ENCODE results near the gene CORO2B. TPM values are rescaled to one million over a fixed set of nuclear protein-coding genes. Genes with fewer than 3 reads are reported as not detected.

Gene CORO2B
- total and polyA plus RNA-seq, 2 of the 13 experiments (the other 11 are each of a cell fraction or from before 2014, with no cell fraction given) = 0.35 to 0.63 TPM

- CTCF ChIA-PET (ENCODE audit: low intra/inter-chr PET ratio, low total read pairs) = no interaction called here
- POLR2A ChIA-PET = no interaction called here
- no peaks in the 10 kb centered on the region for H3K9me3 ChIP-seq (ENCODE audit: low read length)
- H2AFZ ChIP-seq (ENCODE audit: low read length) = no peak overlapping the region
- H4K20me1 ChIP-seq (ENCODE audit: insufficient read depth, low read length) = no peaks in the 10 kb centered on the region
- no TSS peak for BruUV-seq (replicated peaks)
- H3K36me3 ChIP-seq (replicated peaks in 1 of 2; ENCODE audit: control insufficient read depth in 1 of 2, insufficient read depth in 2 of 2, low read length in 2 of 2) = no peaks in the 10 kb centered on the region
- ATAC-seq = no peak
- WGBS (ENCODE audit: low lambda C conversion rate) = 26% methylated on average over 7 of the region's 10 CpGs
- no peak for FAIRE-seq
- TF ChIP-seq, protein P1, sequence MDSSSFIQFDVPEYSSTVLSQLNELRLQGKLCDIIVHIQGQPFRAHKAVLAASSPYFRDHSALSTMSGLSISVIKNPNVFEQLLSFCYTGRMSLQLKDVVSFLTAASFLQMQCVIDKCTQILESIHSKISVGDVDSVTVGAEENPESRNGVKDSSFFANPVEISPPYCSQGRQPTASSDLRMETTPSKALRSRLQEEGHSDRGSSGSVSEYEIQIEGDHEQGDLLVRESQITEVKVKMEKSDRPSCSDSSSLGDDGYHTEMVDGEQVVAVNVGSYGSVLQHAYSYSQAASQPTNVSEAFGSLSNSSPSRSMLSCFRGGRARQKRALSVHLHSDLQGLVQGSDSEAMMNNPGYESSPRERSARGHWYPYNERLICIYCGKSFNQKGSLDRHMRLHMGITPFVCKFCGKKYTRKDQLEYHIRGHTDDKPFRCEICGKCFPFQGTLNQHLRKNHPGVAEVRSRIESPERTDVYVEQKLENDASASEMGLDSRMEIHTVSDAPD (CRISPR knock-in tag; IDR thresholded peaks at IDR 0.05) = no peak
- TF ChIP-seq MYPOP (CRISPR knock-in tag; IDR thresholded peaks at IDR 0.05) (no peak), SALL1 (CRISPR knock-in tag; IDR thresholded peaks at IDR 0.05) (no peak), REL (CRISPR knock-in tag; conservative IDR thresholded peaks at IDR 0.05) (no peak), PHF8 (CRISPR knock-in tag; IDR thresholded peaks at IDR 0.05) (no peak), AKAP8 (CRISPR knock-in tag; IDR thresholded peaks at IDR 0.05) (no peak), ZC3H4 (CRISPR knock-in tag; IDR thresholded peaks at IDR 0.05; ENCODE audit: borderline replicate concordance) (no peak), ARID3A (IDR thresholded peaks at IDR 0.05; ENCODE audit: low read depth, low read length) (no peak), SPEN (CRISPR knock-in tag; IDR thresholded peaks at IDR 0.05; ENCODE audit: low read depth) (no peak), ZNF234 (CRISPR knock-in tag; conservative IDR thresholded peaks at IDR 0.05) (no peak)
- TF ChIP-seq, protein P2, sequence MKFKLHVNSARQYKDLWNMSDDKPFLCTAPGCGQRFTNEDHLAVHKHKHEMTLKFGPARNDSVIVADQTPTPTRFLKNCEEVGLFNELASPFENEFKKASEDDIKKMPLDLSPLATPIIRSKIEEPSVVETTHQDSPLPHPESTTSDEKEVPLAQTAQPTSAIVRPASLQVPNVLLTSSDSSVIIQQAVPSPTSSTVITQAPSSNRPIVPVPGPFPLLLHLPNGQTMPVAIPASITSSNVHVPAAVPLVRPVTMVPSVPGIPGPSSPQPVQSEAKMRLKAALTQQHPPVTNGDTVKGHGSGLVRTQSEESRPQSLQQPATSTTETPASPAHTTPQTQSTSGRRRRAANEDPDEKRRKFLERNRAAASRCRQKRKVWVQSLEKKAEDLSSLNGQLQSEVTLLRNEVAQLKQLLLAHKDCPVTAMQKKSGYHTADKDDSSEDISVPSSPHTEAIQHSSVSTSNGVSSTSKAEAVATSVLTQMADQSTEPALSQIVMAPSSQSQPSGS (CRISPR knock-in tag; IDR thresholded peaks at IDR 0.05) = no peak
- intact Hi-C loops (cut with micrococcal nuclease; ENCODE audit: unreplicated experiment) (no loop called here), in situ Hi-C loops (cut with HindIII; ENCODE audit: extremely low pct_ligation_motif_present, low pct_unique_long_range_greater_than_20kb) (no loop called here)
- peaks cover 4 to 33% of the 10 kb centered on the region in 2 experiments; a peak in 3 of 5 replicates for H3K27me3 ChIP-seq (ENCODE audit: control insufficient read depth in 1 of 2, insufficient read depth in 2 of 2, low read length in 2 of 2)
- no peak for DNase-seq (ENCODE audit: low spot score)
- no peak overlapping the region for H3K4me2 ChIP-seq (ENCODE audit: low read depth, low read length)
- H3K27ac ChIP-seq (ENCODE audit: extremely low read length, insufficient read depth, low read length) = no peak overlapping the region
- no peak overlapping the region for H3K4me3 ChIP-seq (replicated peaks in 1 of 3; ENCODE audit: insufficient read depth in 1 of 3, low read depth in 2 of 3, low read length in 3 of 3)
- no peaks in the 10 kb centered on the region for H3K4me1 ChIP-seq (ENCODE audit: insufficient read depth, low read length)
- no peaks in the 10 kb centered on the region for H3K79me2 ChIP-seq (ENCODE audit: insufficient read depth, low read length)
- no peak overlapping the region for H3K9ac ChIP-seq (ENCODE audit: insufficient read depth, low read depth, low read length)
These were observed 140.9 kb downstream of the CORO2B start for GRCh38 chr15:68719672-68720071.

Measured in HepG2 (cell line).